Thoracic aorta (tissue), 2 donors: ENCODE results near the gene NDUFA9. TPM values are rescaled to one million over a fixed set of nuclear protein-coding genes. Genes with fewer than 3 reads are reported as not detected.
A peak's percentile ranks its signal among the peaks of the same experiment; 100 is the strongest.

Source experiments
- ATAC-seq: fragments of 150-250 bp; one replicate; pipeline ENCODE4 v1.8.0; 2017; ENCODE audit warnings: low read depth; ENCODE audit not compliant: insufficient number of reproducible peaks, low FRiP score
- DNase-seq: peaks from one replicate; pipeline ENCODE4 v3.0.0-alpha.2; 2020; ENCODE audit warnings: low spot score
- H3K27ac ChIP-seq, 2 donors: fragments of 200-600 bp; sonication (generic); 1 replicate in 1 of 2; 2 replicates in 1 of 2; pipeline ENCODE4 v1.5.1; 2016; ENCODE audit warnings: mild to moderate bottlenecking in 2 of 2, moderate library complexity in 2 of 2
- H3K27me3 ChIP-seq: fragments of 200-600 bp; sonication (generic); replicated peaks from 2 replicates; pipeline ENCODE4 v1.6.0; 2016; ENCODE audit warnings: mild to moderate bottlenecking; ENCODE audit not compliant: insufficient read depth
- H3K36me3 ChIP-seq: fragments of 200-600 bp; sonication (generic); one replicate; pipeline ENCODE4 v1.5.1; 2016
- H3K4me1 ChIP-seq, 2 donors: fragments of 200-600 bp; sonication (generic); 1 replicate in 1 of 2; 2 replicates in 1 of 2; pipeline versions ENCODE4 v1.5.1 to v1.6.0; 2016; ENCODE audit warnings: low read depth in 2 of 2, mild to moderate bottlenecking in 1 of 2; ENCODE audit not compliant: control insufficient read depth in 1 of 2
- H3K4me3 ChIP-seq: fragments of 200-600 bp; sonication (generic); 2 replicates; pipeline ENCODE4 v1.5.1; 2016; ENCODE audit warnings: mild to moderate bottlenecking
- H3K9me3 ChIP-seq: fragments of 200-600 bp; sonication (generic); 2 replicates; pipeline ENCODE4 v1.5.1; 2016
- total RNA-seq, 2 donors: library from RNA; depleted of rRNA; stranded (reverse); fragments of >200 nt; gene quantifications; one replicate each; pipeline versions ENCODE4 v1.1.0 to v1.2.3, GENCODE V29; 2016
- TF ChIP-seq, protein P1 (sequence below): fragments of 200-600 bp; sonication (generic); IDR thresholded peaks from one replicate; pipeline ENCODE4 v1.5.1; 2019; ENCODE audit warnings: antibody characterized with exemption

Gene NDUFA9
- total RNA-seq, 2 donors from 2014 or later, result 41.2 to 54.9 TPM

DNA sequence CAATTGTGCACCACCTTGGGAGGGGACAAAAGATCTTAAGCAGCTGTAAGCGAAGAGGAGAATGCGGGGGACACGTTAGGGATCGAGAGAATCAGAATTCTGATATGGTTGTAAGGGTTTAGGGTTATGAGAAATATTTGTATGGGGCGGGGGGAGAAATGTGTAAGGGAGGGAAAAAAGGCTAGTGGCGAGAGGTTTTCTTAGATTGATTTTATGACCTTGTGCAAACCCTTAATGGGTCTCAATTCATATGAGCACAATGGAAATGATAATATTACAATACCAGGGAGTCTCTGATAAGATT lies 396 bp downstream of the NDUFA9 start:
- DNase-seq, result no peak
- H3K9me3 ChIP-seq, result no peaks in the 10 kb centered on the region
- peaks cover 14 to 26% of the 10 kb centered on the region in 2 donors for H3K4me1 ChIP-seq
- ATAC-seq, result no peak
- TF ChIP-seq, protein P1, sequence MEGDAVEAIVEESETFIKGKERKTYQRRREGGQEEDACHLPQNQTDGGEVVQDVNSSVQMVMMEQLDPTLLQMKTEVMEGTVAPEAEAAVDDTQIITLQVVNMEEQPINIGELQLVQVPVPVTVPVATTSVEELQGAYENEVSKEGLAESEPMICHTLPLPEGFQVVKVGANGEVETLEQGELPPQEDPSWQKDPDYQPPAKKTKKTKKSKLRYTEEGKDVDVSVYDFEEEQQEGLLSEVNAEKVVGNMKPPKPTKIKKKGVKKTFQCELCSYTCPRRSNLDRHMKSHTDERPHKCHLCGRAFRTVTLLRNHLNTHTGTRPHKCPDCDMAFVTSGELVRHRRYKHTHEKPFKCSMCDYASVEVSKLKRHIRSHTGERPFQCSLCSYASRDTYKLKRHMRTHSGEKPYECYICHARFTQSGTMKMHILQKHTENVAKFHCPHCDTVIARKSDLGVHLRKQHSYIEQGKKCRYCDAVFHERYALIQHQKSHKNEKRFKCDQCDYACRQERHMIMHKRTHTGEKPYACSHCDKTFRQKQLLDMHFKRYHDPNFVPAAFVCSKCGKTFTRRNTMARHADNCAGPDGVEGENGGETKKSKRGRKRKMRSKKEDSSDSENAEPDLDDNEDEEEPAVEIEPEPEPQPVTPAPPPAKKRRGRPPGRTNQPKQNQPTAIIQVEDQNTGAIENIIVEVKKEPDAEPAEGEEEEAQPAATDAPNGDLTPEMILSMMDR, result no peak
- peak overlapping the region; percentile 83 to 87 for H3K27ac ChIP-seq
- no peaks in the 10 kb centered on the region for H3K27me3 ChIP-seq
- peak overlapping the region; percentile 89 for H3K4me3 ChIP-seq
- no peaks in the 10 kb centered on the region for H3K36me3 ChIP-seq

DNA sequence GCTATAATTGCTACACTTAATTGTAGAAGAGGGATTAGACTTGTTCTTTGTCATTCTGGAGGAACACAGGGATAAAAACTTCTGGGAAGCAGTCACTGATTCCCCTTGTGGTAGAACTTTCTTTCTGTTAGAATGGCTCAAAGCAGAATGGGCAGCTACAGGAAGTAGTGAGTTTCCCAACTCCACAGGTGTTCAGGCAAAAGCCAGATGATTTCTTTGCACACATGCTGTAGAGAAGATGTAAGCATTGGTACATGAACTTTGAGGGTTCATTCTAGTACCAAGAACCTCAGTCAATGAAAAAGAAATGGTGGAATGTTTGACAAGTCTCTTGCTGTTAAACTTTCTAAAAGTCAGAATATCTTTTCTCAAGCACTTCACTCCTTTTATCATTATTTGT lies 4.3 kb downstream of the NDUFA9 start:
- Histone ChIP-seq H3K4me1 (peaks cover 14 to 19% of the 10 kb centered on the region in 2 donors), H3K4me3 (no peak overlapping the region), H3K9me3 (no peaks in the 10 kb centered on the region), H3K27ac (no peak overlapping the region), H3K27me3 (no peaks in the 10 kb centered on the region), H3K36me3 (peaks cover 16% of the 10 kb centered on the region)
- no peak for ATAC-seq
- TF ChIP-seq, protein P1, result no peak
- no peak for DNase-seq

DNA sequence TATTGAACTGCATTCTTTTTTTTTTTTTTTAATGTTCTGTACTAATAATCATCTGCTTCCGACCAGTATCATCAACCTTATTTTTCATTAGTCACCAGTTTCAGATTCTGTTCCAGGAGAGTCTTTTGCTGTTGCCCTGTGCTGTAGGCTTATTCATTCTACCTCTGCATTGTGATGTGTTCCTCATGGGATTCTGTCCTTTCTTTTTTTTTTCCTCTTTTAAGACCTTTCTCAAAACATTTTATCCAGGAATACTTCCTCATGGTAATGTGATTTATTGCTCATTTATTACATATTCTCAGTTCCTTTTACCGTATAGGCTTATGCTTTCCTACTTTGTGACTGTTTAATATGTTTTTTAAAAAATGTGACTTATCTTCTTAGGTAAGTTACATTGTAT lies 4.8 kb downstream of the NDUFA9 start:
- ATAC-seq, result no peak
- H3K9me3 ChIP-seq, result no peaks in the 10 kb centered on the region
- H3K4me3 ChIP-seq, result no peak overlapping the region
- DNase-seq, result no peak
- TF ChIP-seq, protein P1, result no peak
- H3K36me3 ChIP-seq, result peaks cover 16% of the 10 kb centered on the region
- H3K27ac ChIP-seq, result no peak overlapping the region
- H3K4me1 ChIP-seq, result peaks cover 14 to 18% of the 10 kb centered on the region in 2 donors
- H3K27me3 ChIP-seq, result no peaks in the 10 kb centered on the region

DNA sequence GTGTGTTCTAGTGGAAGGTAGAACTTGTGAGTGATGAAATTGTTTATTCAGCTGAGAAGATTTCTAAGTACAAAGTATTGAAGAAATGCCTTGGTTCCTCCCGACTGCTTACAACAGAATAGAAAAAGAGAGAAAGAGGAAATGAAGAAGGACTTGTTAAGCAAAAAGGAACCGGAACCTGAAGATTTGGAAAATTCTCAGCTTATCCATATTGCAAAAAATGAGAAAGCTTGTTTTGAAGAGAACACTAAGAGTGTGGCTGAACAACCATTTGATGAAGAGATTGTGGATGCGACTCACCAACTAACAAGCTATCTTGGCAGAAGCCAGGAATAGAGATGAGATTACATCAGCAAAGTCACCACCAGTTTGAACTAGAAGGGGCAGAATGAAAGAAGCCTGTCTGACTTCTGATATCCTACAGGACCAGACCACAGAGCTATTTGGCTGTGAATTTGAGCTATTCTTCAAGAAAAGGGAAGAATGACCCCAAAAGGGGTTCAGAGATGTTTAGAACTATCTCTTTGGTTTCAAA lies 15.1 kb downstream of the NDUFA9 start:
- DNase-seq, result no peak
- H3K27me3 ChIP-seq, result no peaks in the 10 kb centered on the region
- peaks cover 64% of the 10 kb centered on the region for H3K36me3 ChIP-seq
- no peak for ATAC-seq
- H3K27ac ChIP-seq, result no peak overlapping the region
- TF ChIP-seq, protein P1, result no peak
- H3K4me1 ChIP-seq, result no peaks in the 10 kb centered on the region
- no peak overlapping the region for H3K4me3 ChIP-seq
- H3K9me3 ChIP-seq, result no peaks in the 10 kb centered on the region

DNA sequence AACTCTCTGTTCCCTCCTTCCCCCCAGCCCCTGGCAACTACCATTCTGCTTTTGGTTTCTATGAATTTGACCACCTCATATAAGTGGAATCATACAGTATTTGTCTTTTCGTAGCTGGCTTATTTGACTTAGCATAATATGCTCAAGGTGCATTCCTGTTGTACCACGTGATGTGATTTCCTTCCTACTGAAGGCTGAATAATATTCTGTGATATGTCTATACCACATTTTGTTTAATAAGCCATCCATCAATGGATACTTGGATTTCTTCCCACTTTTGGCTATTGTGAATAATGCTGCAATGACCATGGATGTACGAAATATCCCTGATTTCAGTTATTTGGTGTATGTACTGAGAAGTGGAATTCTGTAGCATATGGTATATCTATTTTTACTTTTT lies 16.3 kb downstream of the NDUFA9 start:
- no peak for DNase-seq
- Histone ChIP-seq H3K9me3 (no peaks in the 10 kb centered on the region), H3K4me1 (no peaks in the 10 kb centered on the region), H3K27ac (no peak overlapping the region), H3K36me3 (peaks cover 64% of the 10 kb centered on the region), H3K4me3 (no peak overlapping the region), H3K27me3 (no peaks in the 10 kb centered on the region)
- ATAC-seq, result no peak
- TF ChIP-seq, protein P1, result no peak
